PC-9 (cell line): ENCODE data around the gene REV3L. TPM values are rescaled to one million over a fixed set of nuclear protein-coding genes. Genes with fewer than 3 reads are reported as not detected.
"Not testable (repeated sequence)": the region's sequence is repeated elsewhere in the genome, so short reads cannot be mapped to it uniquely, and the experiment has no call there.

Source experiments
- BruUV-seq: library from RNA; stranded (reverse); fragments of 400-500 nt; replicated peaks from 2 replicates; lab custom pipeline; 2021; lab: Mats Ljungman, UMichigan
- CTCF ChIA-PET: fragments of 300-600 bp; sonication (Branson Sonifier 250); formaldehyde crosslinking; loops from one replicate; lab custom pipeline; 2022; ENCODE audit warnings: antibody characterized with exemption; lab: Charles Lee
- POLR2A ChIA-PET: fragments of 300-600 bp; sonication (Branson Sonifier 250); formaldehyde crosslinking; loops from one replicate; lab custom pipeline; 2022; ENCODE audit warnings: antibody characterized with exemption; ENCODE audit not compliant: unreplicated experiment; lab: Charles Lee
- DNase-seq, 2 experiments: peaks; one replicate each; pipeline versions ENCODE4 v3.0.0 to v3.0.0-alpha.2; 2015 to 2022; ENCODE audit warnings: mixed read lengths in 1 of 2
- H2AFZ ChIP-seq: fragments of 200-600 bp; sonication (generic); 2 replicates; pipeline ENCODE4 v1.8.1; 2017; ENCODE audit warnings: antibody characterized with exemption
- H3F3A ChIP-seq: fragments of 200-600 bp; sonication (generic); 2 replicates; pipeline ENCODE4 v1.8.1; 2017; ENCODE audit warnings: antibody characterized with exemption, mild to moderate bottlenecking, low read depth; ENCODE audit not compliant: insufficient read depth
- H3K27ac ChIP-seq: fragments of 200-600 bp; sonication (generic); 2 replicates; pipeline ENCODE4 v1.6.1; 2016; ENCODE audit warnings: mixed run types
- H3K27me3 ChIP-seq: fragments of 200-600 bp; sonication (generic); 2 replicates; pipeline ENCODE4 v1.6.1; 2016; ENCODE audit warnings: low read depth, mixed run types; ENCODE audit not compliant: insufficient read depth
- H3K36me3 ChIP-seq: fragments of 200-600 bp; sonication (generic); 2 replicates; pipeline ENCODE4 v1.6.1; 2016; ENCODE audit warnings: low read depth, mixed run types
- H3K4me1 ChIP-seq: fragments of 200-600 bp; sonication (generic); replicated peaks from 2 replicates; pipeline ENCODE4 v1.6.1; 2016; ENCODE audit warnings: mixed run types; ENCODE audit not compliant: insufficient read depth
- H3K4me2 ChIP-seq: fragments of 200-600 bp; sonication (generic); 2 replicates; pipeline ENCODE4 v1.6.1; 2017; ENCODE audit warnings: mixed run types
- H3K4me3 ChIP-seq: fragments of 200-600 bp; sonication (generic); 2 replicates; pipeline ENCODE4 v1.6.1; 2016; ENCODE audit warnings: mixed run types
- H3K79me2 ChIP-seq: fragments of 200-600 bp; sonication (generic); 2 replicates; pipeline ENCODE4 v1.6.1; 2017; ENCODE audit warnings: low read depth, mixed run types
- H3K9me2 ChIP-seq: fragments of 200-600 bp; sonication (generic); 2 replicates; pipeline ENCODE4 v1.8.1; 2017; ENCODE audit warnings: mild to moderate bottlenecking; ENCODE audit not compliant: insufficient read depth
- H3K9me3 ChIP-seq: fragments of 200-600 bp; sonication (generic); 2 replicates; pipeline ENCODE4 v1.8.1; 2016; ENCODE audit warnings: low read depth; ENCODE audit not compliant: insufficient read depth
- H4K20me1 ChIP-seq: fragments of 200-600 bp; sonication (generic); 2 replicates; pipeline ENCODE4 v1.8.1; 2017; ENCODE audit not compliant: insufficient read depth
- EZH2 ChIP-seq: fragments of 200-600 bp; sonication (generic); IDR thresholded peaks from 2 replicates; pipeline ENCODE4 v1.8.0; 2017; ENCODE audit warnings: antibody characterized with exemption, low read depth
- intact Hi-C: fragments of 100-400 bp; cut with micrococcal nuclease; formaldehyde crosslinking; loops from one replicate; pipeline ENCODE4 v1.10.0; 2022; ENCODE audit not compliant: unreplicated experiment
- total RNA-seq: library from RNA; stranded (reverse); gene quantifications from 2 replicates; pipeline ENCODE4 v1.2.3, GENCODE V29; 2021
- TF ChIP-seq, protein P1 (sequence below): fragments of 200-600 bp; sonication (generic); conservative IDR thresholded peaks from 2 replicates; pipeline ENCODE4 v1.6.1; 2017; ENCODE audit warnings: mixed run types, antibody characterized with exemption, mild to moderate bottlenecking, moderate library complexity

Gene REV3L
- total RNA-seq, 1 experiment from 2014 or later = 22.9 TPM

DNA sequence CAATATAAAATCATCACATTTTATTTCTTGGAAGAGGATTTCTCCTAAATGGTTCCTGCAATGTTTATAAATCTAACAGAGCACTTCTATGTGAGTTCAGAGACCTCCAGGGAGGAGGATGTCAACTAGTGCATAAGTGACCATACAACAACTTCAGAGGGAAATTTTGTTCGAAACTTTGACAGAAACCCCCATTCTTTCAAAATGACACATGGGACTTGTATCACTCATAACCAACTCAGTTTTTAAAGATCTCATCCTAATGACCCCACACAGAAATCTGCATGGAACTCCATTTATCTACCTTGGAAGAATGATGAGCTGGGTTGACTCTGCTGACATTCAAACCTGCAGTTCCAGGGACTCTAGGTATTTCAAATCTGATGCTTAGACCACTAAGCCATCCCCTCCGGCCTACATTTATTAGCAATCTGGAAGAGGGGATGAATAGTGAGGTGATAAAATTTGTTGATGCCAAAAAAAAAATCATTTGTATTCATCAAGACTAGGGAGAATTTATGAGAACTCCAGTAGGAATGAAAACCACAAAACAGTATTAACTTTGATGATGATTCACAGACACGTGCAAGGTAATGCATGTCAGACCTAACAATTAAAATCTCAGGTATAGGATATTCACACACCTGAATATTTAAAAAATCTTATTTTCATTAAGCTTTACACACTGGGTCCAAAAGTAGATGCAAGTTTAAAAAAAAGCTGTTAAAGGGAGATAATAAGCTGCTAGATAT, 153.0 kb downstream of the REV3L start:
- no peaks in the 10 kb centered on the region for H3K9me2 ChIP-seq
- no peak overlapping the region for H3K4me3 ChIP-seq
- H2AFZ ChIP-seq = no peak overlapping the region
- no peaks in the 10 kb centered on the region for H3K79me2 ChIP-seq
- 0 out of 2 replicates have a peak, but pooled peaks cover 6% of the 10 kb centered on the region for H3K36me3 ChIP-seq
- no peaks in the 10 kb centered on the region for H3F3A ChIP-seq
- POLR2A ChIA-PET = no interaction called here
- H3K4me1 ChIP-seq = no peaks in the 10 kb centered on the region
- H3K27me3 ChIP-seq = no peaks in the 10 kb centered on the region
- DNase-seq = no peak
- no peak overlapping the region for H3K27ac ChIP-seq
- H3K4me2 ChIP-seq = no peak overlapping the region
- H4K20me1 ChIP-seq = no peaks in the 10 kb centered on the region
- no TSS peak for BruUV-seq
- intact Hi-C loops = no loop called here
- H3K9me3 ChIP-seq = no peaks in the 10 kb centered on the region
- CTCF ChIA-PET = no interaction called here
- no peak for TF ChIP-seq EZH2
- TF ChIP-seq, protein P1, sequence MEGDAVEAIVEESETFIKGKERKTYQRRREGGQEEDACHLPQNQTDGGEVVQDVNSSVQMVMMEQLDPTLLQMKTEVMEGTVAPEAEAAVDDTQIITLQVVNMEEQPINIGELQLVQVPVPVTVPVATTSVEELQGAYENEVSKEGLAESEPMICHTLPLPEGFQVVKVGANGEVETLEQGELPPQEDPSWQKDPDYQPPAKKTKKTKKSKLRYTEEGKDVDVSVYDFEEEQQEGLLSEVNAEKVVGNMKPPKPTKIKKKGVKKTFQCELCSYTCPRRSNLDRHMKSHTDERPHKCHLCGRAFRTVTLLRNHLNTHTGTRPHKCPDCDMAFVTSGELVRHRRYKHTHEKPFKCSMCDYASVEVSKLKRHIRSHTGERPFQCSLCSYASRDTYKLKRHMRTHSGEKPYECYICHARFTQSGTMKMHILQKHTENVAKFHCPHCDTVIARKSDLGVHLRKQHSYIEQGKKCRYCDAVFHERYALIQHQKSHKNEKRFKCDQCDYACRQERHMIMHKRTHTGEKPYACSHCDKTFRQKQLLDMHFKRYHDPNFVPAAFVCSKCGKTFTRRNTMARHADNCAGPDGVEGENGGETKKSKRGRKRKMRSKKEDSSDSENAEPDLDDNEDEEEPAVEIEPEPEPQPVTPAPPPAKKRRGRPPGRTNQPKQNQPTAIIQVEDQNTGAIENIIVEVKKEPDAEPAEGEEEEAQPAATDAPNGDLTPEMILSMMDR = no peak

DNA sequence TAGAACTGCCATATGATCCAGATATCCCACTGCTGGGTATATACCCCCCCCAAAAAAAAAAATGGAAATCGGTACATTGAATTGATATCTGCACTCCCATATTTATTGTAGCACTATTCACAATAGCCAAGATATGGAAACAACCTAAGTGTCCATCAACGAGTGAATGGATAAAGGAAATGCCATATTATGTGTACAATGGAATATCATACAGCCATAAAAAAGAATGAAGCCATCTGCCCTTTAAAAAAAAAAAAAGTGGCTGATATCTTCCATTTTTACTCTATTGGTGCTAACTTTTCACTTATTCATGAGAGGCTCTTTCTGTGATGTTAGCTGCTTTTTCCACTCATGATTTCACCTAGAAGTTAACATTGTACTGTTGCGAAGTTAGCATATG, 156.5 kb downstream of the REV3L start:
- 0 out of 2 replicates have a peak, but pooled peaks cover 3% of the 10 kb centered on the region for H3F3A ChIP-seq
- no peaks in the 10 kb centered on the region for H3K79me2 ChIP-seq
- DNase-seq = no peak
- intact Hi-C loops = no loop called here
- POLR2A ChIA-PET = no interaction called here
- no peak overlapping the region for H3K27ac ChIP-seq
- H4K20me1 ChIP-seq = no peaks in the 10 kb centered on the region
- BruUV-seq = no TSS peak
- H3K9me3 ChIP-seq = no peaks in the 10 kb centered on the region
- CTCF ChIA-PET = interaction anchor here (0.5 kb wide), 1 partner anchor 1177 kb away, joined by 4 read pairs; no protein-coding TSS in a partner anchor
- TF ChIP-seq, protein P1 = no peak
- no peak for TF ChIP-seq EZH2
- no peaks in the 10 kb centered on the region for H3K4me1 ChIP-seq
- H3K27me3 ChIP-seq = no peaks in the 10 kb centered on the region
- no peak overlapping the region for H3K4me3 ChIP-seq
- H3K36me3 ChIP-seq = 0 out of 2 replicates have a peak, but pooled peaks cover 2% of the 10 kb centered on the region
- no peak overlapping the region for H2AFZ ChIP-seq
- H3K4me2 ChIP-seq = no peak overlapping the region
- no peaks in the 10 kb centered on the region for H3K9me2 ChIP-seq

DNA sequence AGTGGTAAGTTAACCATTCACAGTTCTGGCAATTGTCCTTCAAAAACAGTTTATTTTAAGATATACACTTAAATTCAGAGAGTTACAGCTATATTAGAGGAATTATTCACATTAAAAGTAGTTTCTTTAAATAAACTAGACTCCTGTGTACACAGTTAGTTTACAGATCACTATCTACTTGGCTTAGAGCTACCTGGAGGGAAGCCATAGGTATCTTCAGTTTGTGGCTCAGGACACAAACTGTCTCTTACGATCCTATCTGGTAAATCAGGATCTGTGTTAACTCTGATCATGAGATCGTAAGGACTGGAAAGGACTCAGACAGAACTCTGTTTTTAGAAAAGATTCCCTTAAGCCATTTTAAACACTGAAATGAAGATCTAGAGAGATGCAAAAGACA, 160.9 kb downstream of the REV3L start:
- ChIA-PET POLR2A (no interaction called here), CTCF (no interaction called here)
- Histone ChIP-seq H3K27me3 (no peaks in the 10 kb centered on the region), H3K36me3 (no peaks in the 10 kb centered on the region), H3K79me2 (no peaks in the 10 kb centered on the region), H3K27ac (no peak overlapping the region), H4K20me1 (no peaks in the 10 kb centered on the region), H2AFZ (no peak overlapping the region), H3K9me3 (no peaks in the 10 kb centered on the region), H3K9me2 (no peaks in the 10 kb centered on the region), H3K4me3 (no peak overlapping the region), H3F3A (0 out of 2 replicates have a peak, but pooled peaks cover 3% of the 10 kb centered on the region), H3K4me1 (no peaks in the 10 kb centered on the region), H3K4me2 (no peak overlapping the region)
- DNase-seq = no peak
- TF ChIP-seq, protein P1 = no peak
- TF ChIP-seq EZH2 = no peak
- intact Hi-C loops = no loop called here
- no TSS peak for BruUV-seq

DNA sequence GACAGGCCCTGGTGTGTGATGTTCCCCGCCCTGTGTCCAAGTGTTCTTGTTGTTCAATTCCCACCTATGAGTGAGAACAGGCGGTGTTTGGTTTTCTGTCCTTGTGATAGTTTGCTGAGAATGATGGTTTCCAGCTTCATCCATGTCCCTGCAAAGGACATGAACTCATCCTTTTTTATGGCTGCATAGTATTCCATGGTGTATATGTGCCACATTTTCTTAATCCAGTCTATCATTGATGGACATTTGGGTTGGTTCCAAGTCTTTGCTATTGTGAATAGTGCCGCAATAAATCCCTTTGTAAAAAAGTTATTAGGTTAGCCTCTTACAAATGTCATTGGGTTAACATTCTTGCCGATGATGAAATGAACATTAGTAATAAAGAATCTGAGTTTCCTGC, 175.1 kb downstream of the REV3L start:
- intact Hi-C loops, H3K79me2 ChIP-seq, H3K4me1 ChIP-seq, H2AFZ ChIP-seq, H3K9me3 ChIP-seq, DNase-seq, H3F3A ChIP-seq, H3K4me3 ChIP-seq, H4K20me1 ChIP-seq, H3K27me3 ChIP-seq, H3K9me2 ChIP-seq, H3K4me2 ChIP-seq, BruUV-seq, H3K27ac ChIP-seq, CTCF ChIA-PET: not testable (repeated sequence)
- H3K36me3 ChIP-seq = peaks cover 12% of the 10 kb centered on the region
- POLR2A ChIA-PET = interaction anchor here (0.6 kb wide), 1 partner anchor 65 kb away, joined by 4 read pairs; no protein-coding TSS in a partner anchor
